Keratinocyte (primary cell): Measurements from ENCODE around the gene RBMS3.

ENCODE experiments used
- EZH2 ChIP-seq: IDR thresholded peaks from one replicate; pipeline ENCODE4 v1.6.1; 2012; ENCODE audit warnings: inconsistent platforms, mild to moderate bottlenecking, low read length, moderate library complexity
- TF ChIP-seq, protein P1 (sequence below), 3 experiments: IDR thresholded peaks in 1 of 3; conservative IDR thresholded peaks in 1 of 3; optimal IDR thresholded peaks in 1 of 3; 2 replicates in 2 of 3; 3 replicates in 1 of 3; pipeline versions ENCODE3 to v1.5.1; 2011; ENCODE audit warnings: low read length in 3 of 3, mild to moderate bottlenecking in 3 of 3, moderate library complexity in 2 of 3, control low read depth in 1 of 3, inconsistent platforms in 1 of 3; ENCODE audit not compliant: insufficient read depth in 2 of 3; ENCODE audit errors: extremely low read depth in 1 of 3

DNA sequence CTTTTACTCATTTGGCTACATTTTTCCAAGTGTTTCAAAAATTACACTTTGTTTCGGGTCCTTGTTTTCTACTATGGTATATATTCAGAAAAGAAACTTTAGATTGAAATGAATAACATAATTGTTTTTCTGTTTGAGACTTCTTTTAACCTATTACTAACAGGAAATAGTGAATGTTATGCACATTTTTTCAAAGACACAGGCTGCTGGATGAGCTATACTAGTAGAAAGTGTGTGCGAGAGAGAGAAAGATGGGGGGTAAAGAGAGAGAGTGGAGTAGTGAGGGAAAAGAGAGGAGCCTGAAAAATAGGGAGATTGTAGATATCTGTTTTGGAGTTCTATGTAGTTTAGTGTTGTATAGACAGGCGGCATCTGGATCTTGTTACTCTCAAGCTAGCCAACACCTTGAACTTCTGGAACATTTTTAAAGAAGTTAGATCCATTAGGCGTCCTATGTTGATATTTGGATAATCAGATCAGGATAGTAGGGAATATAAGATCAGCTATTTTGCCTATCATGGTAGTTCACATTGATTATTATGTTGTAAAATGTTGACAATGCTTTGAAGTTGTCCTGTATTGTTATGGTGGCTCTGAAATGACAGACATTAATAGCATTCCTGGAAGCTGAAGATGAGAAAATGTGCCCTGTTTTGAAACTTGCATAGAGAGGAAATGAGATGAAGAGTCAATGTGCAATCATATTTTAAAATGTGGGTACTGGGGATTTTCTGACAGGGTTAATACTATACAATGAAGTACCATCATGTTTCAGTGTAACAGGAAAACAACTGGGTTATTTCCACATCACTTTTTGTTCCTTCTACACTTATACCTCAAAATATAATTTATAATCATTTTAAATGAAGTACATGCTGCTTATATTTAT, 2.6 kb downstream of the RBMS3 start:
- TF ChIP-seq, protein P1, sequence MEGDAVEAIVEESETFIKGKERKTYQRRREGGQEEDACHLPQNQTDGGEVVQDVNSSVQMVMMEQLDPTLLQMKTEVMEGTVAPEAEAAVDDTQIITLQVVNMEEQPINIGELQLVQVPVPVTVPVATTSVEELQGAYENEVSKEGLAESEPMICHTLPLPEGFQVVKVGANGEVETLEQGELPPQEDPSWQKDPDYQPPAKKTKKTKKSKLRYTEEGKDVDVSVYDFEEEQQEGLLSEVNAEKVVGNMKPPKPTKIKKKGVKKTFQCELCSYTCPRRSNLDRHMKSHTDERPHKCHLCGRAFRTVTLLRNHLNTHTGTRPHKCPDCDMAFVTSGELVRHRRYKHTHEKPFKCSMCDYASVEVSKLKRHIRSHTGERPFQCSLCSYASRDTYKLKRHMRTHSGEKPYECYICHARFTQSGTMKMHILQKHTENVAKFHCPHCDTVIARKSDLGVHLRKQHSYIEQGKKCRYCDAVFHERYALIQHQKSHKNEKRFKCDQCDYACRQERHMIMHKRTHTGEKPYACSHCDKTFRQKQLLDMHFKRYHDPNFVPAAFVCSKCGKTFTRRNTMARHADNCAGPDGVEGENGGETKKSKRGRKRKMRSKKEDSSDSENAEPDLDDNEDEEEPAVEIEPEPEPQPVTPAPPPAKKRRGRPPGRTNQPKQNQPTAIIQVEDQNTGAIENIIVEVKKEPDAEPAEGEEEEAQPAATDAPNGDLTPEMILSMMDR (optimal IDR thresholded peaks at IDR 0.05 in 1 of 3, IDR thresholded peaks at IDR 0.05 in 1 of 3, conservative IDR thresholded peaks at IDR 0.05 in 1 of 3; ENCODE audit: extremely low read depth in 1 of 3, insufficient read depth in 2 of 3, low read length in 3 of 3), result no peak
- no peak for TF ChIP-seq EZH2
